DND-41 (cell line): Measurements from ENCODE around the gene HAND1.

Source experiments
- CTCF ChIP-seq: IDR thresholded peaks from 2 replicates; pipeline ENCODE4 v1.5.1; 2012; ENCODE audit warnings: borderline replicate concordance, low read length, moderate library complexity, mild to moderate bottlenecking; ENCODE audit not compliant: poor library complexity, severe bottlenecking; ENCODE audit errors: extremely low read depth
- EZH2 ChIP-seq: IDR thresholded peaks from 3 replicates; pipeline ENCODE4 v1.6.1; 2012; ENCODE audit warnings: borderline replicate concordance, low read depth, mild to moderate bottlenecking, moderate library complexity, low read length, inconsistent platforms; ENCODE audit not compliant: severe bottlenecking

- TF ChIP-seq CTCF (no peak), EZH2 (no peak)
Measured at GRCh38 chr5:154514331-154514730, 36.3 kb upstream of the HAND1 start.
